ENCODE results near the gene SLC6A1.
A peak's percentile ranks its signal among the peaks of the same experiment; 100 is the strongest.

SLC6A1 gene

GRCh38 chr3:11024181-11024580, 31.6 kb downstream of the SLC6A1 start:
- Histone ChIP-seq H3K4me1 (no peaks in the 10 kb centered on the region), H2AFZ (no peak overlapping the region), H3K79me2 (no peaks in the 10 kb centered on the region), H3K4me2 (ENCODE audit: low read length) (no peak overlapping the region), H3K9ac (no peak overlapping the region), H3K9me3 (ENCODE audit: control insufficient read depth, low read length) (no peaks in the 10 kb centered on the region), H3K27me3 (ENCODE audit: control insufficient read depth, insufficient read depth, low read length) (no peaks in the 10 kb centered on the region), H3K27ac (no peak overlapping the region), H3K36me3 (ENCODE audit: control insufficient read depth, insufficient read depth, low read length) (no peaks in the 10 kb centered on the region), H3K4me3 (ENCODE audit: low read depth, low read length) (no peak overlapping the region)
- TF ChIP-seq, protein P1, sequence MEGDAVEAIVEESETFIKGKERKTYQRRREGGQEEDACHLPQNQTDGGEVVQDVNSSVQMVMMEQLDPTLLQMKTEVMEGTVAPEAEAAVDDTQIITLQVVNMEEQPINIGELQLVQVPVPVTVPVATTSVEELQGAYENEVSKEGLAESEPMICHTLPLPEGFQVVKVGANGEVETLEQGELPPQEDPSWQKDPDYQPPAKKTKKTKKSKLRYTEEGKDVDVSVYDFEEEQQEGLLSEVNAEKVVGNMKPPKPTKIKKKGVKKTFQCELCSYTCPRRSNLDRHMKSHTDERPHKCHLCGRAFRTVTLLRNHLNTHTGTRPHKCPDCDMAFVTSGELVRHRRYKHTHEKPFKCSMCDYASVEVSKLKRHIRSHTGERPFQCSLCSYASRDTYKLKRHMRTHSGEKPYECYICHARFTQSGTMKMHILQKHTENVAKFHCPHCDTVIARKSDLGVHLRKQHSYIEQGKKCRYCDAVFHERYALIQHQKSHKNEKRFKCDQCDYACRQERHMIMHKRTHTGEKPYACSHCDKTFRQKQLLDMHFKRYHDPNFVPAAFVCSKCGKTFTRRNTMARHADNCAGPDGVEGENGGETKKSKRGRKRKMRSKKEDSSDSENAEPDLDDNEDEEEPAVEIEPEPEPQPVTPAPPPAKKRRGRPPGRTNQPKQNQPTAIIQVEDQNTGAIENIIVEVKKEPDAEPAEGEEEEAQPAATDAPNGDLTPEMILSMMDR (IDR thresholded peaks at IDR 0.05), result no peak

GRCh38 chr3:11029948-11030347, 37.4 kb downstream of the SLC6A1 start:
- Histone ChIP-seq H3K9me3 (ENCODE audit: control insufficient read depth, low read length) (no peaks in the 10 kb centered on the region), H3K4me3 (ENCODE audit: low read depth, low read length) (no peak overlapping the region), H3K79me2 (no peaks in the 10 kb centered on the region), H3K36me3 (ENCODE audit: control insufficient read depth, insufficient read depth, low read length) (no peaks in the 10 kb centered on the region), H3K27me3 (ENCODE audit: control insufficient read depth, insufficient read depth, low read length) (no peaks in the 10 kb centered on the region), H3K27ac (no peak overlapping the region), H2AFZ (no peak overlapping the region), H3K4me2 (ENCODE audit: low read length) (no peak overlapping the region), H3K9ac (no peak overlapping the region), H3K4me1 (no peaks in the 10 kb centered on the region)
- TF ChIP-seq, protein P1 (IDR thresholded peaks at IDR 0.05), result no peak

GRCh38 chr3:11033871-11034270, 41.3 kb downstream of the SLC6A1 start:
- Histone ChIP-seq H3K36me3 (ENCODE audit: control insufficient read depth, insufficient read depth, low read length) (no peaks in the 10 kb centered on the region), H3K27me3 (ENCODE audit: control insufficient read depth, insufficient read depth, low read length) (no peaks in the 10 kb centered on the region), H3K9me3 (ENCODE audit: control insufficient read depth, low read length) (no peaks in the 10 kb centered on the region), H3K4me2 (ENCODE audit: low read length) (no peak overlapping the region), H3K79me2 (no peaks in the 10 kb centered on the region), H3K9ac (no peak overlapping the region), H3K4me1 (no peaks in the 10 kb centered on the region), H3K4me3 (ENCODE audit: low read depth, low read length) (no peak overlapping the region), H2AFZ (no peak overlapping the region), H3K27ac (no peak overlapping the region)
- TF ChIP-seq, protein P1 (IDR thresholded peaks at IDR 0.05), result no peak

DNA sequence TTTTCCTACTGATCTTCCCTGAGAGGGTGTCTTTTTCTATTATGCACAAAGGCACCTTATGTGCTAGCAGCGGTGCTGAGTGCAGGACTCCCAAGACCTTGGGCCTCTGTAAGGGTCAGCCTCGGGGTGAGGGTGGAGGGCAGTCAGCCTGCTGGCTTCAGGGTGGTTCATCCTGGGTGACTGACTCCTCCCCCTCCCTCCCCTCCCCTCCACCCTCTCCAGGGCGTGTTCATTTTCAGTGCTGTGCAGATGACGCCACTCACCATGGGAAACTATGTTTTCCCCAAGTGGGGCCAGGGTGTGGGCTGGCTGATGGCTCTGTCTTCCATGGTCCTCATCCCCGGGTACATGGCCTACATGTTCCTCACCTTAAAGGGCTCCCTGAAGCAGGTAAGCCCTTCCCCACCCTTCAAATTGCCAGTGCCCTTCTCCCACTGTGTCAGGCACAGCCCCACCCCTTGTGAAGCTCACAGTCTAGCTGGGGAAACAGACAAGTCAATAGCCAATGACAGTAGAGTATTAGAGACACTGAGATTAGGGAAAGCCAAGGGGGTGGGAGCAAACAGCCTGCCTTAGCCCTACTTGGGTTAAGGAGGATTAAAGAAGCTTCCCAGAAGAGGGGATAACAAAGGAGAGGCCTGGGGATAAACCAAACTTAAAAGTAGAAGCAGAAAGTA, 41.9 kb downstream of the SLC6A1 start:
- TF ChIP-seq, protein P1 (IDR thresholded peaks at IDR 0.05), result no peak
- H3K4me1 ChIP-seq, result no peaks in the 10 kb centered on the region
- H3K79me2 ChIP-seq, result no peaks in the 10 kb centered on the region
- peak overlapping the region; percentile 4 for H2AFZ ChIP-seq
- H3K27ac ChIP-seq, result no peak overlapping the region
- no peak overlapping the region for H3K4me2 ChIP-seq (ENCODE audit: low read length)
- H3K36me3 ChIP-seq (ENCODE audit: control insufficient read depth, insufficient read depth, low read length), result no peaks in the 10 kb centered on the region
- H3K9ac ChIP-seq, result no peak overlapping the region
- no peaks in the 10 kb centered on the region for H3K27me3 ChIP-seq (ENCODE audit: control insufficient read depth, insufficient read depth, low read length)
- H3K9me3 ChIP-seq (ENCODE audit: control insufficient read depth, low read length), result no peaks in the 10 kb centered on the region
- no peak overlapping the region for H3K4me3 ChIP-seq (ENCODE audit: low read depth, low read length)
